ENCODE data around the gene RRP9.

Gene RRP9

DNA sequence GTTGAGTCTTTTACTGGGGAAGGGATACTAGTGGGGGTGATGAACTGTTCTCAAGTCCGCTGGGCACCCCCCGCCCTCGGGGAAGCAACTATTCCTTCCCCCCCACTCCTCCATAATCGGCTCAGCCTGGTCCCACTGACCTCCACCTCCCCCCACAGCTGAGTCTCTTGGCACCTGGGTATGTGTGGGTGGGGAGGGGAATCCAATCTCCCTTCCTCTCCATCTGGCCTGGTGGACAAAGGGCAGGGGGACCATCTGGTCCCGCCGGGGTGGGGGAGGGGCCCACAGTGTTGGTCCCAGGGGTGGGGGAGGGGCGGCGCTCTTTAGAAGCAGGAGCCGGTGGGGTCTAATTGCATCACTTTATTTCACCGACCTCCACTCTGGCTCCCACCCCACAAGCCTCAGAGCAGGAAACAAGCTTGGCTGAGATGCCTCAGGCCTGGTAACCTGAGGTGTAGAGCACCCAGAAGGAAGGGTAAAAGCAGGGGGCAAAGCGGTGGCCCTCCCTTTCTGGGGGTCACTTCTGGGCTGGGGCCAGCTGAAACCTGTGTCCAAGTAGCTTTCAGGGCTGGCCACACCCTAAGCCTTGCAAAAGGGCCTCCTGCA, 26.6 kb upstream of the RRP9 start:
- ATAC-seq: peak; percentile 44
- TF ChIP-seq ZNF70 (CRISPR knock-in tag; IDR thresholded peaks at IDR 0.05) (peak; percentile 92), CSDC2 (CRISPR knock-in tag; IDR thresholded peaks at IDR 0.05) (no peak)

DNA sequence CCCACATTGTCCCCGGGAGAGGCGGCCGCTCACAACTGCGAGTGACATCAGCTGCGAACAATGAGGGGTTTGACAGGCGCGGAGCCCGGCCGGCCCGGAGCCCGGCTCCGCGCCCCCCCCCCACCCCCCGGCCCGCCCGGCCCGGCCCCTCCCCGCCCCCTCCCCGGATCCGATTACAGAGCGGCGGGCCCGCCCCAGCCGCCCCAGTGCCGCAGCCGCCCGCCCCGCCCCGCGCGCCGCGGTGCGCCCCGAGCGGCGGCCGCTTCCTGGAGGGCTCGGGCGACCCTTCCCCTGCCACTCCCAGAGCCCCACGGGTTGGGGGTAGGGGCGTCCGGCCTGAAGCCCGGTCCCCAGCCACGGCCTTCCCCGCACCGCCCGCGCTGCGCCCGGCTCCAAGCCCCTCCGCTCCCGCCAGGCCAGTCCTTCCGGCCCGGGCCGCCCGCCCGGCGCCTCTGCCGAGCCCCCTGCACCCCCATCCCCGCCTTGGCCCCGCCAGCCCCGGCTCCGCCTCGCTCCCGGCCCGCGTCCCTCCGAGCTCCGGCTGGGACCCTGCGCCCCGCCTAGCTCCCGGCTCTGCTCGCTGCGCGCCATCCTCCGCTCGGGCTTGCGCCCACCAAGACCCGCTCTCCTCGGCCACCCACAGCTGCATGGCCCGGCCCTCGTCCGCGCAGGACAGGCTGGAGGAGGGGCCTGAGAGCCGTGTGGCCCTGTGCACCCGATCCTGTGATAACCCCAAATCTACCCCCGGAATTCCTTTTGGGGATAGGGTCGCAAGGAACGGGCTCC, 25.9 kb upstream of the RRP9 start, which contains the start of gene PCBP4:
TSS of gene PCBP4 (minus strand) at position 71 of the 786 bp plus-strand sequence. CDS start 6,214 bp downstream, outside the sequence.
- peak; percentile 73 for ATAC-seq
- TF ChIP-seq, protein P1, sequence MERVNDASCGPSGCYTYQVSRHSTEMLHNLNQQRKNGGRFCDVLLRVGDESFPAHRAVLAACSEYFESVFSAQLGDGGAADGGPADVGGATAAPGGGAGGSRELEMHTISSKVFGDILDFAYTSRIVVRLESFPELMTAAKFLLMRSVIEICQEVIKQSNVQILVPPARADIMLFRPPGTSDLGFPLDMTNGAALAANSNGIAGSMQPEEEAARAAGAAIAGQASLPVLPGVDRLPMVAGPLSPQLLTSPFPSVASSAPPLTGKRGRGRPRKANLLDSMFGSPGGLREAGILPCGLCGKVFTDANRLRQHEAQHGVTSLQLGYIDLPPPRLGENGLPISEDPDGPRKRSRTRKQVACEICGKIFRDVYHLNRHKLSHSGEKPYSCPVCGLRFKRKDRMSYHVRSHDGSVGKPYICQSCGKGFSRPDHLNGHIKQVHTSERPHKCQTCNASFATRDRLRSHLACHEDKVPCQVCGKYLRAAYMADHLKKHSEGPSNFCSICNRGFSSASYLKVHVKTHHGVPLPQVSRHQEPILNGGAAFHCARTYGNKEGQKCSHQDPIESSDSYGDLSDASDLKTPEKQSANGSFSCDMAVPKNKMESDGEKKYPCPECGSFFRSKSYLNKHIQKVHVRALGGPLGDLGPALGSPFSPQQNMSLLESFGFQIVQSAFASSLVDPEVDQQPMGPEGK (CRISPR knock-in tag; IDR thresholded peaks at IDR 0.05; ENCODE audit: borderline replicate concordance): no peak
- TF ChIP-seq TCF4 (CRISPR knock-in tag; IDR thresholded peaks at IDR 0.05; ENCODE audit: borderline replicate concordance) (no peak), ISL1 (CRISPR knock-in tag; IDR thresholded peaks at IDR 0.05) (no peak), OSR1 (CRISPR knock-in tag; IDR thresholded peaks at IDR 0.05) (no peak), ZFP30 (CRISPR knock-in tag; IDR thresholded peaks at IDR 0.05) (no peak), GLIS3 (CRISPR knock-in tag; IDR thresholded peaks at IDR 0.05) (no peak)
- TF ChIP-seq, protein P2, sequence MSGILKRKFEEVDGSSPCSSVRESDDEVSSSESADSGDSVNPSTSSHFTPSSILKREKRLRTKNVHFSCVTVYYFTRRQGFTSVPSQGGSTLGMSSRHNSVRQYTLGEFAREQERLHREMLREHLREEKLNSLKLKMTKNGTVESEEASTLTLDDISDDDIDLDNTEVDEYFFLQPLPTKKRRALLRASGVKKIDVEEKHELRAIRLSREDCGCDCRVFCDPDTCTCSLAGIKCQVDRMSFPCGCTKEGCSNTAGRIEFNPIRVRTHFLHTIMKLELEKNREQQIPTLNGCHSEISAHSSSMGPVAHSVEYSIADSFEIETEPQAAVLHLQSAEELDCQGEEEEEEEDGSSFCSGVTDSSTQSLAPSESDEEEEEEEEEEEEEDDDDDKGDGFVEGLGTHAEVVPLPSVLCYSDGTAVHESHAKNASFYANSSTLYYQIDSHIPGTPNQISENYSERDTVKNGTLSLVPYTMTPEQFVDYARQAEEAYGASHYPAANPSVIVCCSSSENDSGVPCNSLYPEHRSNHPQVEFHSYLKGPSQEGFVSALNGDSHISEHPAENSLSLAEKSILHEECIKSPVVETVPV (CRISPR knock-in tag; IDR thresholded peaks at IDR 0.05): no peak

DNA sequence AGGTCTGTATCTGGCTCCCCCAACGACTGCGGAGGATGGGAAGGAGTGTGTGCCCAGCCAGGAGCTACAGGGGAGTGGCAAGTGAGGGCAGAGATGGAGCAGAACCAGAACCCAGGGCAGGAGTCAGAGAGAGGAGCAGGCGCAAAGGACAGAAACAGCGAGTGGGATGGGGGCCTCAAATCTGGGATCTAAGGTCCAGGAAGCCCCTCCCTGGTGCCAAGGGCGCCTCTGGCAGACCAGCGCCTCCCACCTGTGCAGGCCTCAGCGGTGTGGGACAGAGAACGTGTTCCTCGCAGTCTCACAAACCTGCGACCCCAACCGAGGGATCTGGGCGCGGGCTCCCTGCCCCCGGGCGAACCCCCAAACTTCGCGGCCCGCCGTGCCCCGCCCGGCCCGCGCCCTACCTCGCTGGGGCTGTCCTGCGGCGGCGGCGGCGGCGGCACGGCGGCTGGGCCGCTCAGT, 25.2 kb upstream of the RRP9 start:
- no peak for TF ChIP-seq ZNF70 (CRISPR knock-in tag; IDR thresholded peaks at IDR 0.05)
- TF ChIP-seq ZFP30 (CRISPR knock-in tag; IDR thresholded peaks at IDR 0.05): no peak
- no peak for TF ChIP-seq CSDC2 (CRISPR knock-in tag; IDR thresholded peaks at IDR 0.05)
- TF ChIP-seq ZFP3 (CRISPR knock-in tag; IDR thresholded peaks at IDR 0.05): no peak
- TF ChIP-seq, protein P3, sequence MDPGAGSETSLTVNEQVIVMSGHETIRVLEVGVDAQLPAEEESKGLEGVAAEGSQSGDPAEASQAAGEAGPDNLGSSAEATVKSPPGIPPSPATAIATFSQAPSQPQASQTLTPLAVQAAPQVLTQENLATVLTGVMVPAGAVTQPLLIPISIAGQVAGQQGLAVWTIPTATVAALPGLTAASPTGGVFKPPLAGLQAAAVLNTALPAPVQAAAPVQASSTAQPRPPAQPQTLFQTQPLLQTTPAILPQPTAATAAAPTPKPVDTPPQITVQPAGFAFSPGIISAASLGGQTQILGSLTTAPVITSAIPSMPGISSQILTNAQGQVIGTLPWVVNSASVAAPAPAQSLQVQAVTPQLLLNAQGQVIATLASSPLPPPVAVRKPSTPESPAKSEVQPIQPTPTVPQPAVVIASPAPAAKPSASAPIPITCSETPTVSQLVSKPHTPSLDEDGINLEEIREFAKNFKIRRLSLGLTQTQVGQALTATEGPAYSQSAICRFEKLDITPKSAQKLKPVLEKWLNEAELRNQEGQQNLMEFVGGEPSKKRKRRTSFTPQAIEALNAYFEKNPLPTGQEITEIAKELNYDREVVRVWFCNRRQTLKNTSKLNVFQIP (CRISPR knock-in tag; IDR thresholded peaks at IDR 0.05; ENCODE audit: borderline replicate concordance, low read depth): no peak
- no peak for TF ChIP-seq ZNF8 (CRISPR knock-in tag; IDR thresholded peaks at IDR 0.05)
- TF ChIP-seq RARB (CRISPR knock-in tag; IDR thresholded peaks at IDR 0.05): no peak
- TF ChIP-seq OSR1 (CRISPR knock-in tag; IDR thresholded peaks at IDR 0.05): no peak
- TF ChIP-seq, protein P2 (CRISPR knock-in tag; IDR thresholded peaks at IDR 0.05): no peak
- no peak for TF ChIP-seq ZNF565 (CRISPR knock-in tag; conservative IDR thresholded peaks at IDR 0.05; ENCODE audit: low read depth)
- TF ChIP-seq ESRRG (CRISPR knock-in tag; IDR thresholded peaks at IDR 0.05): no peak
- TF ChIP-seq, protein P4, sequence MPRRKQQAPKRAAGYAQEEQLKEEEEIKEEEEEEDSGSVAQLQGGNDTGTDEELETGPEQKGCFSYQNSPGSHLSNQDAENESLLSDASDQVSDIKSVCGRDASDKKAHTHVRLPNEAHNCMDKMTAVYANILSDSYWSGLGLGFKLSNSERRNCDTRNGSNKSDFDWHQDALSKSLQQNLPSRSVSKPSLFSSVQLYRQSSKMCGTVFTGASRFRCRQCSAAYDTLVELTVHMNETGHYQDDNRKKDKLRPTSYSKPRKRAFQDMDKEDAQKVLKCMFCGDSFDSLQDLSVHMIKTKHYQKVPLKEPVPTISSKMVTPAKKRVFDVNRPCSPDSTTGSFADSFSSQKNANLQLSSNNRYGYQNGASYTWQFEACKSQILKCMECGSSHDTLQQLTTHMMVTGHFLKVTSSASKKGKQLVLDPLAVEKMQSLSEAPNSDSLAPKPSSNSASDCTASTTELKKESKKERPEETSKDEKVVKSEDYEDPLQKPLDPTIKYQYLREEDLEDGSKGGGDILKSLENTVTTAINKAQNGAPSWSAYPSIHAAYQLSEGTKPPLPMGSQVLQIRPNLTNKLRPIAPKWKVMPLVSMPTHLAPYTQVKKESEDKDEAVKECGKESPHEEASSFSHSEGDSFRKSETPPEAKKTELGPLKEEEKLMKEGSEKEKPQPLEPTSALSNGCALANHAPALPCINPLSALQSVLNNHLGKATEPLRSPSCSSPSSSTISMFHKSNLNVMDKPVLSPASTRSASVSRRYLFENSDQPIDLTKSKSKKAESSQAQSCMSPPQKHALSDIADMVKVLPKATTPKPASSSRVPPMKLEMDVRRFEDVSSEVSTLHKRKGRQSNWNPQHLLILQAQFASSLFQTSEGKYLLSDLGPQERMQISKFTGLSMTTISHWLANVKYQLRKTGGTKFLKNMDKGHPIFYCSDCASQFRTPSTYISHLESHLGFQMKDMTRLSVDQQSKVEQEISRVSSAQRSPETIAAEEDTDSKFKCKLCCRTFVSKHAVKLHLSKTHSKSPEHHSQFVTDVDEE (CRISPR knock-in tag; IDR thresholded peaks at IDR 0.05): no peak
- TF ChIP-seq ARNTL (CRISPR knock-in tag; IDR thresholded peaks at IDR 0.05; ENCODE audit: borderline replicate concordance, low read depth): no peak
- no peak for TF ChIP-seq TCF4 (CRISPR knock-in tag; IDR thresholded peaks at IDR 0.05; ENCODE audit: borderline replicate concordance)
- TF ChIP-seq, protein P5, sequence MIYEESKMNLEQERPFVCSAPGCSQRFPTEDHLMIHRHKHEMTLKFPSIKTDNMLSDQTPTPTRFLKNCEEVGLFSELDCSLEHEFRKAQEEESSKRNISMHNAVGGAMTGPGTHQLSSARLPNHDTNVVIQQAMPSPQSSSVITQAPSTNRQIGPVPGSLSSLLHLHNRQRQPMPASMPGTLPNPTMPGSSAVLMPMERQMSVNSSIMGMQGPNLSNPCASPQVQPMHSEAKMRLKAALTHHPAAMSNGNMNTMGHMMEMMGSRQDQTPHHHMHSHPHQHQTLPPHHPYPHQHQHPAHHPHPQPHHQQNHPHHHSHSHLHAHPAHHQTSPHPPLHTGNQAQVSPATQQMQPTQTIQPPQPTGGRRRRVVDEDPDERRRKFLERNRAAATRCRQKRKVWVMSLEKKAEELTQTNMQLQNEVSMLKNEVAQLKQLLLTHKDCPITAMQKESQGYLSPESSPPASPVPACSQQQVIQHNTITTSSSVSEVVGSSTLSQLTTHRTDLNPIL (CRISPR knock-in tag; IDR thresholded peaks at IDR 0.05; ENCODE audit: low read depth): no peak
- TF ChIP-seq ZC3H10 (CRISPR knock-in tag; IDR thresholded peaks at IDR 0.05): no peak
- TF ChIP-seq TOX (CRISPR knock-in tag; IDR thresholded peaks at IDR 0.05; ENCODE audit: borderline replicate concordance): no peak
- TF ChIP-seq, protein P1 (CRISPR knock-in tag; IDR thresholded peaks at IDR 0.05; ENCODE audit: borderline replicate concordance): no peak
- peak; percentile 53 for ATAC-seq
